GM03348 (cell line): ENCODE data around the gene EARS2.

Source experiments
- DNase-seq: peaks from one replicate; pipeline ENCODE4 v3.0.0; 2012; ENCODE audit warnings: low spot score

The EARS2 gene

GRCh38 chr16:23480257-23480656 lies 76.9 kb downstream of the EARS2 start:
- no peak for DNase-seq

- no peak for DNase-seq
Measured at GRCh38 chr16:23479138-23479537, 78.0 kb downstream of the EARS2 start.

GRCh38 chr16:23478566-23478965 lies 78.6 kb downstream of the EARS2 start:
- no peak for DNase-seq

GRCh38 chr16:23476289-23476688 lies 80.9 kb downstream of the EARS2 start:
- DNase-seq, result no peak
